Stimulated activated CD8-positive, alpha-beta memory T cell treated with anti-CD3 and anti-CD28 coated beads, Interleukin-4, amount 100 ng/mL, for 24 hours (primary cell): ENCODE results near the gene ZNF503.
"Not testable (repeated sequence)": the region's sequence is repeated elsewhere in the genome, so short reads cannot be mapped to it uniquely, and the experiment has no call there.

Experiments
- DNase-seq: peaks from one replicate; pipeline ENCODE4 v3.0.0-alpha.2; 2020; ENCODE audit warnings: low read depth

The ZNF503 gene

DNA sequence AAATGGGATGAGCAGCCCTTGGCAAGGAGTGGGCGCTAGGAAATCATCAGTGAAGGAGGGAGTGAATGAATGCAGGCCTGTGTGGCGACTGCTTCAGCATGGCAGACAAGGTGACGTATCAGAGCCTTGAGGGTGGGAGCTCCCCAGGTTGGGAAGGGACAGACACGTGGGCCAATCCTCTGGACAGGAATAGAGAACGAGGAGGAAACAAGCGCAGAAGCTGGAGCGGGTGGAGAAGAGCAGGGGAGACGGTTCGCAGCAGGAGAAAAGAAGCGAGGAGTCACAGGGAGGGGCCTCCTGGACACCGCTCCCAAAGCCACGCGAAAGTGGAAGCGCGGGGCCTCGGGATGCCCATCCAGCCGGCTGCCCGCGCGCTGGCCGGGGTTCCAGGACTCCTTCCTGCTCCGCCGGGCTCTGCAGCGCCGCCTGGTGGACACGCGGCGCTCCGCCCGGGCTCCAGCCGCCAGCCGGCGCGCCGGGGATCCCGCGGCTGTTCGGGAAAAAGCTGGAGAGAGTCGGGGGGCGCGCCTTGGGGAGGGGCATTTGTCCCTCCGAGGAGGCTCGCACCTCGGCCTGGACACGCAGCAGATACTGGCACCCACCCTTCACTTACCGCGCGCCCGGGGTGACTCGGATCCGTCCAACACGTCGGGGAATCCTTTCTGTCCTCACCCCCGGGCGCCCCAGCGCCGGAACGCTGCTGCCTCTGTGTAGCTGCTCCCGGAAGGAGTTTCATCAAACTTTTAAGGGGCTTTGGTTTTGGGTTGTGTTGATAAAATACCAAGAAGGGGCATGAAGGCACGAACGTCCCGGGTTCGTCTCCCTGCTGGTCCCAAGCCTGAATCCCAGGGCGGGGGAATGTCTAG lies 6.3 kb downstream of the ZNF503 start:
- no peak for DNase-seq

DNA sequence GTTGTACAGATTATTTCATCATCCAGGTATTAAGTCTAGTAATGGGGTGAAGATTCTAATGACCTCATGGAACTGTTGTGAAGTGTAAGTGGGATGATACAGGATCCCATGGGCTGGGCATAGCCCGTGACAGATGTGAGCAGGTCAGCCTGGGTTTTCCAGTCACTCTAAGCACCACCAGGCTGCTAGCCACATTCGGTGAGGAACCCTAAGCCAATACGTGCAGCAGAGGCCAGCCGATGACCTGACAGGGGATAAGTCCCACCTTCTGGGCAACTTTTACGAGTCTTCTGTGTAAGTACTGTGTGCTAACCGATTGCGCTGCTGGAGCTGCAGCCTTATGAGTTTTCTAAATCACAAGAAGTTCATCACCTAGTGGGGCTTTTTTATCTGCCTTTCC lies 7.3 kb downstream of the ZNF503 start:
- no peak for DNase-seq

DNA sequence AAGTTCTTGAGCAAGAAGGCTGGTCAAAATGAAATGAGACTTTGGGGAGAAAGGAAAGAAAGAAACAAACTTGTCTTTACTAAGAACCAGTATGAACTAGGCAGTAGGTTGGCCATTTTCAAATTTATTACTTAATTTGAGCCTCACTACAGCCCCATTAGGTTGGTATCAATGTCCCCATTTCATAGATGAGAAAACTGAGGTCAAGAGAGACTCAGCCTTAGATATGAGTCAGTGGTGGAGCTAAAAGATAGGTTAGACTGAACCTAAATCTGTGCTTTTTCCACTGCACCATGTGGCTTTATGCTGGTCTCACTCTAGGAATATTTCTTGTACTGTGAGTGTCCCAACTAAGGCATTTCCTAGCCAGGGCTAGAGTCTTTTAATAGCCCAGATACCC lies 8.8 kb downstream of the ZNF503 start:
- DNase-seq, result no peak

DNA sequence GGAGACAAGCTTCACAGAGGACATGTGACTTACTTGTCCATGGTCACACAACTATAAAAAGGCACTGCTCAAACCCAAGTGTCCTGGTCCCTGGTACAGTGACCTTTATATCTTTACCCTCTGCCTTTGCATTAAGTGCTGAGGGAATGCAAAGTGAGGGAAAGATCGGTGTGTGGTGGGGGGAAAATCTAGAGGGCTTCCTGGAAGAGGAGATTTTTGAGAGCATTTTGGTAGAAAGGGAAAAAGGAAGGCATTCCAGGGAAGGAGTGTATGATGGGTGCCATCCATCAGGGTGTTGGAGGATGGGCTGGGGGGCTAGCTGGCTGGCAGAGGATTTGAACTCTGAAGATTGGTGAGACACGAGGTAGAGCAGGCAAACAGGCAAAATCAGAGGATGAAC lies 9.3 kb downstream of the ZNF503 start:
- no peak for DNase-seq

DNA sequence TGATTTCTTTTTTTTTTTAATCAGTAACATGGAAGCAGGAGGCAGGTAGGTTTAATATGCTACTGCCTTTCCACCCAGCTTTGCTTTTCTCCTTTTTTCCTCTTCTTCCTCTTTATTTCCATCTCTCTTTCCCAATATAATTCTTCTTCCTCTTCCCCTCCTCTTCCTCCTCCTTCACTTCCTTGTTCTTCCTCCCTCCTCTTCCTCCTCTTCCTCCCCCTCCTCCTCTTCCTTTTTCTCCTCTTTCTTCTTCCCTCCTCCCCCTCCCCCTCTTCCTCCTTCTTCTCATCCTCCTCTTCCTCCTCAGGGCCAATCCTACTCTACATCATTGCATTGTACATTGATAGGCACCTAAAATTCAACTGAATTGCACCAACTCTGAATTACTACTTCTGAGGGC lies 11.4 kb downstream of the ZNF503 start:
- DNase-seq, result no peak

DNA sequence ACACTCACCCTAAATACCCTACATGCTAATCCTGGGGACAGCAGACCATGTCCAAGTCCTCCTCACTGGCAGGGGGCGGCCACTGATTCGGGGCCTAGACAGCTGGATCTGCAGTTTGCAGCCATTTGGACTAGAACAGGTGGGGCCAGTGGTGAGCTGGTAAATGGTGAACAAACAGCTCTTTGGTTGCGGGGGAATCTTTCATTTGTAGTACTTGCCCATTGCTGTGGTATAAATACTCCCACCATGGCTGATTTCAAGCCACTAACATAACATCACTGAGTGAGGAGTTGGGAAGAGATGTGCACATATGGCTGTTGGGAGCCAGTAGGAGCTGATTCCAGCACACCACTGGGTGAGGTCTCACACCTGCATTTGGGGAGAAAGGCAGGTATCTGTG lies 13.5 kb downstream of the ZNF503 start:
- DNase-seq, result no peak

DNA sequence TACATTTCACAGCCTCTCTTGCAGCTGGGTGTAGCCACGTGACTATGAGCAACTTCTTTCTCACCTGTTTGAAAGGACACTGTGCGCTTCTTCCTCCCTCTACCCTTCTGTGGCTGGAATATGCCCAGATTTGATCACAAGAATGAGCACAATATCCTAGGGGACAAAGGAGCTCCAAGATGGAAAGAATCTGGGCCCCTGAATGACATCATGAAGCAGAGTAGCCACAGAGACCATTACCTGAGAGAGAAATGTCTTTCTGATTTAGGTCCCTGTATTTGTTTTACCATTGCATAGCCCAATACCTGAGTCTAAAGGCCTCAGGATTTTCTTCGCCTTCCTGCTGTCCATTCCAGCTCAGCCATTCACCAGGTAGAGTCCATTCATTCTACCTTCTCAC lies 15.4 kb downstream of the ZNF503 start:
- DNase-seq, result no peak

DNA sequence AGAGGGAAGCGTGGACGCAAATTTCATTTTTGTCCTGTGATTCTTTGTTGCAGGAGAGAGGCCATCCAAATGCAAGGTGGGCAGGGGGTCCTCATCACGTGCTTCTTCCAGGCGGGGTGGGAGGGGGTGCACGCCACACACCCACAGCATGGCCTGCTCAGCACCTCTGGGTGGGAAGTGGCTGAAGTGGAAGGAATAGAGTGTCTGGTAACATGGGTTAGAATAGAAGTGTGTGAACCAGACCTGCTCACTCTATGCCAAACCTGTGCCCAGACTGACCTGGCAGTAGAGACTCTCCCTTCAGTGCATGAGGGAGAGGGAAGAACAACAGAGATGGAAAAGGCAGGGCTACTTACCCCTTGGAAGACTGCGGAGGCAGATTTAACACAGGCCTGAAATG lies 21.7 kb downstream of the ZNF503 start:
- no peak for DNase-seq

DNA sequence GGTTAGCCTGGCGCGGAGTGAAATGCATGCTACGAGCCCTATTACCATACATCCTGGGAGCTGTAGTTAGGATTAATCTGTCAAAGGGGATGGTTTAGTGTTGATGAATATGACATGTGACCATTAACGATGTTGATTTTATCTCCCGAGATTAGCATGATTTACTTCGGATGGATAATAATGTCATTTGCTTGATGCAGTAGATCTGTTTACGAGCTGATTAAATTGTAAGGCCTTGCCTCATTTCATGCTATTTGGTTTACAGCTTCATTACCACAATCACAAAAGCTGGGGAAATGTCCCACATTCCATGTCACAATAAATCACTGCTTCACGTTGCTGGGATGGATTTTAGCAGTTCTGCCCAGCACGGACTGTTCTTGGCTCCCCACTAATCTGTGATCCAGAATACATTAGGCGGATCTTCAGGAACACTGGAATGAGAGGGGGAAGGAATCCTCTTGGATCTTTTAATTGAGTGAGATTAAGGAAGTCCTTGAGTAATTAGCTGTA lies 22.3 kb downstream of the ZNF503 start:
- DNase-seq, result no peak

DNA sequence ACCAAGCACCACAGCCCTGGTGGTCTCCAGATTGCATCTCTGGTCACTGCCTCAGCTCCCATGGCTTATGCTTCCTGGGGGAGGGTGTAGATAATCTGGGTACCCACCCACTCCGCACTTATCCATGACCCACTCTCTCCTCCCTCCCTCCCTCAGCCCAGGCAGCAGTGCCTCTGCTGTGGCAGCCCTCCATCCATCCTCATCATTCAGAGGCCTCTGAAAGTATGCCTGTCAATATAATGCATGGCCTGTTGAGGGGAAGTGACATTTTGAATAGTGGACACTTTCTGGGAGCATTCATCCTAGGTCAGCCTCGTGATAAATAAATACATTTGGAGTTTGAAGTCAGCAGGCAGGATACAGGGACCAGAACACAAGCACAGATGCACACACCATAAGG lies 23.2 kb downstream of the ZNF503 start:
- no peak for DNase-seq

DNA sequence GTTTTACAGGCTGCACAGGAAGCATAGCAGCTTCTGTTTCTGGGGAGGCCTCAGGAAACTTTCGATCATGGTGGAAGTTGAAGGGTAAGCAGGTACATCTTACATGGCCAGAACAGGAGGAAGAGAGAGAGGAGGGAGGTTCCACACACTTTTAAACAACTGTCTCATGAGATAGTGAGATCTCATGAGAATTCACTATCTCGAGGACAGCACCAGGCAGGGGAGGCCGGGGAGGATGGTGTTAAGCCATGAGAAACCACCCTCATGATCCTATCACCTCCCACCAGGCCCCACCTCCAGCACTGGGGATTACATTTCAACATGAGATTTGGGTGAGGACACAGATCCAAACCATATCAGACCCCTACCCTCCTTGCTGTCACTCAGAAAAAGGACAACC lies 23.7 kb downstream of the ZNF503 start:
- DNase-seq, result no peak

DNA sequence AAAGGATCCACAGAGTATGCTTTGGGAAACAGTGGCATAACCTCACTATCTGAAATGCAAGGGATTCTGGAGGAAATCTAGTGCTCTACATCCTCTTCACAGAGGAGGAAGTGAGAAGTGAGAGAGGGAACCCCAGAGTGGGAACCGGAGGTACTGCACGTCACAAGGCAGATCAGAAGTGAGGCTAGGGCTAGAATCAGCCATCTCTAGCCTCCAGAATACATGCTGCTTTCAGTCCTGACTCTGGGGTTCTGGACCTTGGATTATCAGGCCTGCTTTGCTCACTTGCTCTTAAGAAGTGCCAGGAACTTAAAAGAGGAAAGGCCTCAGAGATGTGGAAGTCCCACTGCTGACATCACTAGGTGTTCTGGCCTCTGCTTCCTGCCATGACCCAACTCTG lies 25.7 kb downstream of the ZNF503 start:
- DNase-seq, result no peak

DNA sequence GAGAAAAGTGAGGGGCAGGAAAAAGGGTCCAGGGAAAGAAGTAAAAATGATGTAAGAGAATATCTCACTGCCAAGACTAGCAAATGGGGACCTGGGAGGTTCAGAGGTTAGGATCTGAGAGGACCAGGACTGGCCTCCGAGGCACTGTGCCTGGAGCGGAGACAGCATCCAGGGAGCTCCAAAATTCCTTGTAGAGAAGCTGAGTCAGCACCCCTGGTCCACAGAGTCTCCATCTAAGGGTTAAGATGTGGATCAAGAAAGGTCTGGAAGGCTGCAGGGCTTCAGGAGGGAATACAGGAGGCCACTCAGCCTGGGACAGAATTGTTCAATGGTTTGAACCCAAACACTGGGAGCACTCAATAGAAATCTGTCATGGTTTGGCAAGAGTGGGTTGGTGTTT lies 30.6 kb downstream of the ZNF503 start:
- DNase-seq, result no peak

DNA sequence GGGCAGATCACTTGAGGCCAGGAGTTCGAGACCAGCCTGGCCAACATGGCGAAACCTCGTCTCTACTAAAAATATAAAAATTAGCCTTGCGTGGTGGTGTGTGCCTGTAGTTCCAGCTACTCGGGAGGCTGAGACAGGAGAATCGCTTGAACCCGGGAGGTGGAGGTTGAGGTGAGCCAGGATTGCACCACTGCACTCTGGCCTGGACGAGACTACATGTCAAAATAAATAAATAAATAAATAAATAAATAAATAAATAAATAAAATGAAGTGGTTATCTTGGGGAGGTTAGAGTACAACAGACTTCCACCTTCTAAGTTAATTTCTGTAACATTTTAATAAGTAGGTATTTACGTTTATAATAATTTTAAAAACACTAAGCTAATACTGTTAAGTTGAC lies 31.7 kb downstream of the ZNF503 start:
- DNase-seq, result not testable (repeated sequence)

DNA sequence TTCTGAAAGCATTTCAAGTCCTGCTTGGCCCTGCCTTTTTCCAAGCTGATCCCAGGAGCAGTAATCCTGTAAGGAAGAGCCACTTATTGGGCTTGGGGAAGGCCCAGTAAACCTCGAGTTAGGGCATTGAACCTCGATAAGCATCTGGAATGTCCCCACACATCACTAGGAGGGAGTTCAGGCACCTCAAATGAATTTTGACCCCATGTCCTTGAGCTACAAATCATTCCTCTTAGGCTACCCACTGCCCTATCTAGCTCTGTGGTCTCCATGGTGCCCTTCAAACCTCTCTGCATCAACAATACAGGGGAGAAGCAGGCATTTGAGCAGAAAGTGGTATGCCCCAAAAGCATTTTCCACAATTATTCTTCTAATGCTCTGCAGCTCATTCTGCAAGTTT lies 33.7 kb downstream of the ZNF503 start:
- no peak for DNase-seq

DNA sequence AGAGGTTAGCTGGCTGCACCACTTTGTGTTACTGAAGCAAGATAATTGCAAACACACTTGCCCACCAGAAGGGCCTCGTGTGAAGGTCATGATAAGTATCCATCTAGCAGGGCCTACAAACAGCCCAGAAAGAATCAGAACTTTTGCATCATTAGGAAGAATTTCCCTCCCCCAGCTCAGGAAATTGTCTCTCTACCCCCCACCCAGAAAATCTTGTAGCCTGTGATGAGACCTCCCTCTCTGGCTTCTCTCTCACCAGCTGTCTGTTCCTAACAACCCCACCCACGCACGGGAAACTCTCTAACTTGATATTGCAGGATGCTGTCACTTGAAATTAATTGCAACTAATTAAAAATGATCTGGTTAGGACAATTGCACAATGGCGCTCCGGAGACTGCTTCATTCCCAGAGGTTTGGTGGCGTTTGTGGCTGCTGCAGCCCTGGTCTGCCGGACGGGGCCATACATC lies 34.5 kb downstream of the ZNF503 start:
- DNase-seq, result no peak

DNA sequence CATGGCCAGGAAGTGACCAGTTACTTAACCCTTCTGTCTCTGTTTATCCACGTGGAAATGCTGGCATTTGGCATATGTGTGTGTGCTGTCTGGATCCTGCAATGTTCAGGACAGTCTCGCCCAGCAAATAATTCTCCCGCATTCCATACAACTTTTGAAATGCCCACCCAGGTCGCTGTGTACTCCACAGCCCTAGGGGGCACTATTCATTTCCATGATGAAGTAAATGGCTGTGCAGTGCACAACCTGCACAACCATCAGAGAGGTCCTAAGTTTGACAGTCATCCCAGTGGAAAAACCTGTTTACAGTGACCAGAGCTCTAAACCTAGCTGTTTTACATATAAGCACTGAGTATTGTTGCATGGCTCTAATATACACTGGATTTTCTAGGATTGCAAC lies 38.1 kb downstream of the ZNF503 start:
- no peak for DNase-seq

DNA sequence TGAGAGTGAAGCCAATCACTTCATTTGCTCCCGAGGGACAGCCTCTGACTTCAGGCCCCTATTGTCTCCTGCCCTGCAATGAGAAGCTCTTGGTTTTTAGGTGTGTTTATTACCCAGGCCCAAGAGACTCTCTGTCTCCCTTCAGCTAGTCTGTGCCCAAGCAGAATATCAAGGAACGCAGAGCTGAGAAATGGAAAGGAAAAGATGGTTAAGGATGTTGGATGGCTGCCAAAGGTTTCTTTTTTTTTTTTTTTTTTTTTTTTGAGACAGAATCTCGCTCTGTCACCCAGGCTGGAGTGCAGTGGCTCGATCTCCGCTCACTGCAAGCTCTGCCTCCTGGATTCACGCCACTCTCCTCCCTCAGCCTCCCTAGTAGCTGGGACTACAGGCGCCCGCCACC lies 41.7 kb downstream of the ZNF503 start:
- not testable (repeated sequence) for DNase-seq

DNA sequence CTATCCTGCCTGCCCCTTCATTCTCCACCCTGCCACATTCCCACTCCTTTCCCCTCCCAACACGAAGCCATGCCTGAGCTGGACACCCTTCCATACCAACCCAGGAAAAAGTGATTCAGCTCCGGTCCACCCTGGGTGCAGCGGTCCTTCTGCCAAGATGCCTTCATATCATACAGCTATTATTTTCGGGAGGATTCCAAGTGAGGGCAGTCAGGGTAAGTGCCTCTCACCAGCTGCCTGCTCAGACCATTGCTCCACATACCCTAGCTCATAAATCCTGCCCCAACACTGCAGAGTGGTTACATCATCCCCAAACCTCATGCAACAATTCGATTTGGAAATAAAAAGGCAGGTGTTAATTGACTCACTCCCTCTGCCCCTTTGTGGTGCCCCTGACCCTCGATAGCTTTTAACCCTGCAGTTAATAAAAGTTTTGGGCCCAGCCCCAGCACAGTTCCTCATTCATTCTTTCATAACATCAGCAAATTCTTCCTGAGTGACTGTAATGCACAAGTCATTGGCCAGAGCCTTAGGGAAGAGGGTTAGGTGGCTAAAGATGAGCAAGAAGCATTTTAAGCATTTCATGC lies 42.6 kb downstream of the ZNF503 start:
- no peak for DNase-seq

DNA sequence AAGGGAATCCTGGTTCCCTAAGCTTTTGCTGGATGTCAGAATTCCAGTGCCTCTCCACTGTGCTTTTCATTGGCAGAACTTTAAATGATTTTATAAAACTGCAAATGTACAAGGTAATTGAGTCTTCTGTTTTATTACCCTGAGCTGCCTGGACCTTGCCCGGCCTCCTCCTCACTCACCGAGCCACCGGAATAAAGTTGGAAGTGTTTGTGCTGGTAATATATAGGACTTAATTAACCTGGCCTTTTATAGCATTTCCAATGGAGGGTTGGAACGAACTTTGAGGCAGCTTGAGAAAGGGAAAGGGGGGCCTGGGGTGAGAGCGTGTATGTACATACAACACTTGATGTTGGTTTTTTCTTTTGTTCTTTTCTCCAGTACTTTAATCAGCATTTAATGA lies 43.4 kb downstream of the ZNF503 start:
- DNase-seq, result no peak

DNA sequence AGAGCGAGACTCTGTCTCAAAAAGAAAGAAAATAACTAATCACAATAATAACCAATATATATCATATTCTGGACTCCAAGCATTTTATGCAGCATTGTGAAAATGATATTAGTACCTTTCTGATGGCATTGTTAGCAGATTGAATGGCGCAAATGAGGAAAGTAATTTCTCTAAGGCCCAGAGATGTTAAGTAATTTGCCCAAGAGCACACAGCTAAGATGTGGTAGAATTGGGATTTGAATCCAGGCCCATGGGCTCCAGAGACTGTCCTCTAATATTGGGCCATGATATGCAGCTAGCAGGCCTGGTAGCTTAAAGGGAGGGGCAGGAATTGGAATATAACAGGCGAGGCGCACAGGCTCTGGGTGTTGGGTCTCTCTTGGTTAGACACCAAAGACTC lies 44.1 kb downstream of the ZNF503 start:
- no peak for DNase-seq

DNA sequence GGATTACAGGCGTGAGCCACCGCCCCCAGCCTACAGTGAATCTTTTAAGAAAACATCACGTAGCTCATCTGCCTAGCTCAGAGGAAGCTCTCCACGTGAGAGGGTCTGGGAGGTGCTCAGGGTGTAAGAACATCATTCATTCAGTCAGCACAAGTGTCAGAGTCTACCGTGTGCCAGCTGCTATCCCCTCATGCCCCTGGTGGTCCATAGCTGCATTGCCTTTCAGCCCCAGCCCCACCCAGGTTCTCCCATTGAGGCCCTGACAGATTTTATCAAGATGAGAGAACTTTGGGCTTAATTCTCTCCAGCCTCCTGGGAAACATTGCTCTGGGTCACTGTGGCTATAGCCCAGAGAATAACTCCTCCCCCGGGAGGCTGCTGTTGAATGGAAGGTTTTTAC lies 45.1 kb downstream of the ZNF503 start:
- DNase-seq, result no peak

DNA sequence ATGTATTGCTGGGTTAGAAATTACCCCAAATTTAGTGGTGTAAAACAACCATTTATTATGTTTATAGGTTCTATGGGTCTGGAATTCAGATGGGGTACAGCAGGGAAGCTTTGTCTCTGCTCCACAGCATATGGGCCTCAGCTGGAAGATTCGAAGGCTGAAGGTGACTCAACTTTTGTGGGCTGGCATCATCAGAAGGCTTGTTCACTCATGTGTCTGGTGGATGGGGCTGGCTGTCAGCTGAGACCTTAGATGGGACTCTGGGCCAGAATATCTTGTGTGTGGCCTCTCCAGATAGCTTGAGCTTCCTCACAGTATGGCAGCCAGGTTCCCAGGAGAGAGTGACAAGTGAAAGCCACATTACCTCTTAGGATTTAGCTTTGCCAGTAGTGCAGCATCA lies 45.9 kb downstream of the ZNF503 start:
- DNase-seq, result no peak

DNA sequence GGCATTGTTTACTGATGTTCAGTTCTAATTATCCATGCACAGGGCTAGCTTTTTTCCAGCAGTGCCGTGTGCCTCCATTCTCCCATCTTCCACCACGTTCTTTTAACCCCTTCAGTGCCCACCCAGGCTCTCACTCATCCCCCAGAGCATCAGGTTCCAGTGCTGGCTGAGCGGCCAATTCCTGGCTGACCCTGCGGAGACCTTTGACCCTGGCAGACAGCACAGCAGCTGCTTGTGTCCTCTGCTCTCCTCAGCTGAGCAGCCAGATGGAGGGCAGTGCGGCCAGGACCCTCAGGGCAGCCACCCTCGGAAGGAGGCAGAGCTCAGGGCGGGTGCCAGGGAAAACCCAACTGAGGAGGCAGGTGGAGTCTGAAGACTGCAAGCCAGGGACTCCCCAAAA lies 48.4 kb downstream of the ZNF503 start:
- DNase-seq, result no peak
